HG03521 (cell line): ENCODE results near the gene COX7A1.

Experiments used
- ATAC-seq: cut with Tn5 transposase; IDR thresholded peaks from one replicate; pipeline ENCODE4 v1.9.1; 2021; ENCODE audit warnings: mild to moderate bottlenecking, moderate library complexity; ENCODE audit not compliant: unreplicated experiment

The COX7A1 gene

GRCh38 chr19:36113425-36113824, 38.8 kb downstream of the COX7A1 start:
- ATAC-seq, result no peak

- ATAC-seq, result no peak
Measured at GRCh38 chr19:36112678-36113077, 39.6 kb downstream of the COX7A1 start.

- no peak for ATAC-seq
Measured at GRCh38 chr19:36111200-36111539, 41.1 kb downstream of the COX7A1 start.

GRCh38 chr19:36110487-36111199, 41.6 kb downstream of the COX7A1 start, which contains the start of gene OVOL3:
OVOL3 (plus strand) TSS chr19:36111143; CDS start chr19:36111203, 60 bp downstream.
- ATAC-seq, result no peak

- no peak for ATAC-seq
Measured at GRCh38 chr19:36108684-36109083, 43.6 kb downstream of the COX7A1 start.

GRCh38 chr19:36106991-36107390, 45.3 kb downstream of the COX7A1 start:
- no peak for ATAC-seq

- no peak for ATAC-seq
Measured at GRCh38 chr19:36106441-36106840, 45.8 kb downstream of the COX7A1 start.

- ATAC-seq, result no peak
Measured at GRCh38 chr19:36103842-36104552, 48.2 kb downstream of the COX7A1 start.

GRCh38 chr19:36103040-36103626, 49.1 kb downstream of the COX7A1 start:
- ATAC-seq, result no peak

- ATAC-seq, result no peak
Measured at GRCh38 chr19:36101550-36102327, 50.5 kb downstream of the COX7A1 start.
